NCI-H446 treated with DMSO at 0.1 percent for 48 hours (cell line): ENCODE measurements around the gene CHCHD3.

ENCODE experiments used
- DNase-seq: peaks from one replicate; lab custom pipeline; 2025; lab: John Stamatoyannopoulos, UW

CHCHD3 gene

GRCh38 chr7:133081599-133082389, at the start of gene CHCHD3:
TSS of gene CHCHD3 (minus strand) at chr7:133082090. CDS start at chr7:133081937, 153 bp downstream.
- DNase-seq: peak; percentile 93

GRCh38 chr7:133130166-133130565, 48.3 kb upstream of the CHCHD3 start:
- no peak for DNase-seq

GRCh38 chr7:133126422-133126821, 44.5 kb upstream of the CHCHD3 start:
- DNase-seq: no peak

GRCh38 chr7:133124974-133125373, 43.1 kb upstream of the CHCHD3 start:
- DNase-seq: no peak

- no peak for DNase-seq
Measured at GRCh38 chr7:133121175-133121844, 39.4 kb upstream of the CHCHD3 start.

- DNase-seq: no peak
Measured at GRCh38 chr7:133119067-133119466, 37.2 kb upstream of the CHCHD3 start.

- peak; percentile 19 for DNase-seq
Measured at GRCh38 chr7:133118261-133118660, 36.4 kb upstream of the CHCHD3 start.

- peak; percentile 61 for DNase-seq
Measured at GRCh38 chr7:133117452-133117851, 35.6 kb upstream of the CHCHD3 start.

- no peak for DNase-seq
Measured at GRCh38 chr7:133115596-133115995, 33.7 kb upstream of the CHCHD3 start.

- DNase-seq: no peak
Measured at GRCh38 chr7:133114519-133114918, 32.6 kb upstream of the CHCHD3 start.

GRCh38 chr7:133112976-133113375, 31.1 kb upstream of the CHCHD3 start:
- DNase-seq: no peak

- DNase-seq: no peak
Measured at GRCh38 chr7:133112335-133112734, 30.4 kb upstream of the CHCHD3 start.

- DNase-seq: no peak
Measured at GRCh38 chr7:133110312-133110711, 28.4 kb upstream of the CHCHD3 start.

- no peak for DNase-seq
Measured at GRCh38 chr7:133109816-133110215, 27.9 kb upstream of the CHCHD3 start.

GRCh38 chr7:133108023-133108422, 26.1 kb upstream of the CHCHD3 start:
- DNase-seq: no peak

GRCh38 chr7:133102276-133103060, 20.6 kb upstream of the CHCHD3 start:
- no peak for DNase-seq

GRCh38 chr7:133099633-133100286, 17.9 kb upstream of the CHCHD3 start:
- no peak for DNase-seq

- no peak for DNase-seq
Measured at GRCh38 chr7:133095119-133095671, 13.3 kb upstream of the CHCHD3 start.

GRCh38 chr7:133091943-133092464, 10.1 kb upstream of the CHCHD3 start:
- no peak for DNase-seq

- no peak for DNase-seq
Measured at GRCh38 chr7:133082390-133082766, 488 bp upstream of the CHCHD3 start.

GRCh38 chr7:133081119-133081598, 731 bp downstream of the CHCHD3 start:
- DNase-seq: no peak
